HUES48 (cell line): ENCODE measurements around the gene RAD51B.

Experiments
- H3K27ac ChIP-seq: one replicate; pipeline ENCODE4 v1.7.0; 2013; ENCODE audit warnings: low read depth, low read length, inconsistent platforms
- H3K27me3 ChIP-seq: 2 replicates; pipeline ENCODE4 v1.6.1; 2013; ENCODE audit warnings: mild to moderate bottlenecking, low read length; ENCODE audit not compliant: control insufficient read depth, insufficient read depth
- H3K36me3 ChIP-seq: 2 replicates; pipeline ENCODE4 v1.6.1; 2013; ENCODE audit warnings: low read length; ENCODE audit not compliant: control insufficient read depth, insufficient read depth
- H3K4me1 ChIP-seq: 2 replicates; pipeline ENCODE4 v1.6.1; 2013; ENCODE audit warnings: mild to moderate bottlenecking, low read length; ENCODE audit not compliant: control insufficient read depth, insufficient read depth
- H3K4me3 ChIP-seq: 2 replicates; pipeline ENCODE4 v1.5.1; 2013; ENCODE audit warnings: mild to moderate bottlenecking, low read depth, low read length
- H3K9ac ChIP-seq: 2 replicates; pipeline ENCODE4 v1.6.1; 2013; ENCODE audit warnings: mild to moderate bottlenecking, low read depth, low read length, moderate library complexity
- H3K9me3 ChIP-seq: 2 replicates; pipeline ENCODE4 v1.6.1; 2013; ENCODE audit warnings: low read length; ENCODE audit not compliant: control insufficient read depth, insufficient read depth

RAD51B gene

DNA sequence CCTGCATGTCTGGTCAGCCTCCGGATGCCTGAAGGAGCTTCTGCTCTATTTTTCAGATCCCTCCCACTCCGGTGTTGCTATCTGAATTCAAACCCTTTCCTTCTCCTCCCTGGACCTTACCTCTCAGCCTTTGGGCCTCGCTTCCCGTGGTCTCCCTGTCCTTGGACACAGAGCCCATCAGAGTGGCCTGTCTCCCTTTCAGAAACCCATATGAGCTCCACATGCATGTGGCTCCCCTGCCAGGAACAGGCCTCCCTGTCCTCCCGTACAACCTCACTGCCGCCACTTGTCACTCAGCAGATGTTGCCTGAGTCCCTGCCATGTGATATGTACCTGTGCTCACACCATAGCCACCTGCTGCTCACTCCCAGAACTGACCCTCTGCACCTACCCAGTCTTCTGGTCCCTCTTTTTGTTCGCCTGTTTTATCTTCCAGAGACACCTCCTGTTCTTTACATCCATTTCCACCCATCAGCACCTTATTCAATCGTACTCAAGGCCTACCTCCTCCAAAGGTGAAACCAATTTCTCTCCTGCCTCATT lies 790.7 kb downstream of the RAD51B start:
- no peaks in the 10 kb centered on the region for H3K27me3 ChIP-seq
- no peak overlapping the region for H3K9ac ChIP-seq
- no peak overlapping the region for H3K4me3 ChIP-seq
- no peaks in the 10 kb centered on the region for H3K9me3 ChIP-seq
- peaks cover 15% of the 10 kb centered on the region for H3K4me1 ChIP-seq
- no peaks in the 10 kb centered on the region for H3K36me3 ChIP-seq
- H3K27ac ChIP-seq: no peak overlapping the region

DNA sequence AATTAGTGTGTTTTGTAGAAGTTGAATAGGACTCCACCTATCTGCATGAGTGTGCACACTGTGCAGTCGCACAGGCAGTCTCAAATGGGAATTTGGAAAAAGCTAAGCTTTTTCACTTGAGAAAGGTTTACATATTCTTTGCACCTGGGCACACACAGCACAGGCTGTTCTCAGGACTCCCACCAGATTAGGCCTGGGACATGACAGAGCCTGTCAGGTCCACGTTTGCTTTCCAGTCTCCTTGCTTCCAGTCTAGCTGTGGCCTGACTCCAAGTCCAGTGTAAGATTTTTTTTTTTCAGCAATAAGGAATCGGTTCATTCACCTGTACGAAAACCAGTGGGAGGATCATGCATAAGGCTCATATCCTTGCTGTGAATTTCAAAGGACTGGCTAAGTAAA lies 792.0 kb downstream of the RAD51B start:
- peaks cover 15% of the 10 kb centered on the region for H3K4me1 ChIP-seq
- no peak overlapping the region for H3K9ac ChIP-seq
- H3K27ac ChIP-seq: no peak overlapping the region
- no peaks in the 10 kb centered on the region for H3K36me3 ChIP-seq
- H3K27me3 ChIP-seq: no peaks in the 10 kb centered on the region
- peaks cover 9% of the 10 kb centered on the region for H3K9me3 ChIP-seq
- no peak overlapping the region for H3K4me3 ChIP-seq

DNA sequence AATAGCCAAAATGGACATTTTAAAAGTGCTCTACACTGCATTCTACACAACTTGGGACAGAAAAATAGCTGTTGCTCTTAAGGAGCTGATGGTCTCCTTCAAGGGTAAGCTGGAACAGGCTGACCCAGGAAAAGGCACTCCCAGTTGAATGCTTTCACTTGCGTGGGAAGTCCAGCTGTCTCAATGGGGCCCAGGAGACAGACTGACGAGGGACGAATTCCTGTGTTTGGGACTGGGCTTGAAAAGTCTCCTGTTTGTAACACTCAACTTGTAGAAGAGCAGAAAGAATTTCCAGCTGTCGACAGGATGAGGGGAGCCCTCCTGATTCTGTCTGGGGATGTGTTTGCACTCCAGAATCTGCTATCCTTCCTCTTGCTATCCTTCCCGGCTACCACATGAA lies 792.5 kb downstream of the RAD51B start:
- no peaks in the 10 kb centered on the region for H3K27me3 ChIP-seq
- no peaks in the 10 kb centered on the region for H3K36me3 ChIP-seq
- peaks cover 13% of the 10 kb centered on the region for H3K9me3 ChIP-seq
- H3K27ac ChIP-seq: no peak overlapping the region
- no peak overlapping the region for H3K9ac ChIP-seq
- no peak overlapping the region for H3K4me3 ChIP-seq
- H3K4me1 ChIP-seq: peaks cover 11% of the 10 kb centered on the region

DNA sequence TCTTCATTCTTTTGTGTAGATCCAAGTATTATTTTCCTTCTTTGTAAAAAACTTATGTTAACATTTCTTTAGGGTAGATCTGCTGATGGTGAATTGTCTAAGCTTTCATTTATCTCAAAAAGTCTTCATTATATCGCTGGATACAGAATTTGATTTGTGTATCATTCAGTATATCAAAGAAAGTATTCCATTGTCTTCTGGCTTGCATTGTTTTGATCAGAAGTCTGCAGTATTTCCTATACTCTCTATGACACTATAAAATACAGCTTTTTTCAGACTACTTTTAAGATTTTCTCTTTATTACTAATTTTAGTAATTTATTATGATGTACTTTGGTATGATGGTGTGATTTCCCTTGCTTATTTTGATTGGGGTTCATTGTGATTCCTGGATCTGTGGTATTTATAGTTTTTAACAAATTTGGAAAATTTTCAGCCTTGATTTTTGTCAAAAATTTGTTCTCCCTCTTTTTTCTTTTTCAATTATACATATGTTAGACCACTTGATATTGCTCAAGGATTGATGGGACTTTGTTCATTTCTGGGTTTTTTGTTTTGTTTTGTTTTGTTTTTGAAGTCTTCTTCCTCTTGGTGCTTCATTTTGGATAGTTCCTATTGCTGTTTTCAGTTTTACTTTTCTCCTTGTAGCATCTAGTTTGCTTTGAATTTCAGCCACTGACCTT lies 796.8 kb downstream of the RAD51B start:
- no peak overlapping the region for H3K4me3 ChIP-seq
- peaks cover 22% of the 10 kb centered on the region for H3K9me3 ChIP-seq

DNA sequence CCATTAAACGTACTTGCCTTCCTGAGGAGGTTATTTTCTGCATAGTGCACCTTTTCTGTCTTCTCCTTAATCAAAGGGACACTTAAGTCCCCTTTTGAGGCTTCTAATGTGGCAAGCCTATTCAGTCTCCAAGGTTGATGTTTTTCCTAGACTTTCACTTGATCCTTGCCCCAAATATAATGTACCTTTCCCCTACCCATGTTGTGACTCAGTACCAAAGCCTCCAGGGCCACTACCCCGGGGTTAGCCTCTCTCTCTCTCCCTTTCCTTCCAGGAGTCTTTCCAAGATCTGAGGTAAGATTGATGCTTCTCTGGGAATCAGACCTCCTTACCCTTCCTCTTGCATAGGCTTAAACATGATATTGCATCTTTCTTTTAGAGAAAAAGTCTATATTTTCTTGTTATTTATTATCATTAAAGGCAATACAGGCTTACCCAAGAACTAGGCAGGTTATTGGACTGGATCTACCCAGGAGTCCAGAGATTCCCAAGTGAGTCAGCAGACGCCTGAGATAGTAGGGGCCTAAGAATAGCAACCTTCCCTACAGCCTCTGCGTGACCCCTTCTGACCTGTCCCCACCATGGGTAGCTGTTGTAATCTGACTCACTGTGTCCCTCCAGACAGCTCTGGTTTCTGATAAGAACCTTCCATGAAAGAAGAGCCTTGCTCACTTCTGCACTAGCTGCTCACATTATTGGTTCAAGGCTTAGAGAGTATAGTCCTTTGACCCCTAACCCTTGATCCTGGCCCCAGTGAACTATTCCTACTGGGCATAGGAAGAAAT lies 800.4 kb downstream of the RAD51B start:
- Histone ChIP-seq H3K36me3 (no peaks in the 10 kb centered on the region), H3K4me3 (no peak overlapping the region), H3K9me3 (peaks cover 22% of the 10 kb centered on the region), H3K4me1 (no peaks in the 10 kb centered on the region), H3K9ac (no peak overlapping the region), H3K27me3 (no peaks in the 10 kb centered on the region), H3K27ac (peak overlapping the region; percentile 49)

More for the DNA sequence above, 796.8 kb downstream of the RAD51B start:
- H3K36me3 ChIP-seq: no peaks in the 10 kb centered on the region
- H3K27me3 ChIP-seq: no peaks in the 10 kb centered on the region
- H3K27ac ChIP-seq: no peak overlapping the region
- H3K9ac ChIP-seq: no peak overlapping the region
- H3K4me1 ChIP-seq: no peaks in the 10 kb centered on the region

DNA sequence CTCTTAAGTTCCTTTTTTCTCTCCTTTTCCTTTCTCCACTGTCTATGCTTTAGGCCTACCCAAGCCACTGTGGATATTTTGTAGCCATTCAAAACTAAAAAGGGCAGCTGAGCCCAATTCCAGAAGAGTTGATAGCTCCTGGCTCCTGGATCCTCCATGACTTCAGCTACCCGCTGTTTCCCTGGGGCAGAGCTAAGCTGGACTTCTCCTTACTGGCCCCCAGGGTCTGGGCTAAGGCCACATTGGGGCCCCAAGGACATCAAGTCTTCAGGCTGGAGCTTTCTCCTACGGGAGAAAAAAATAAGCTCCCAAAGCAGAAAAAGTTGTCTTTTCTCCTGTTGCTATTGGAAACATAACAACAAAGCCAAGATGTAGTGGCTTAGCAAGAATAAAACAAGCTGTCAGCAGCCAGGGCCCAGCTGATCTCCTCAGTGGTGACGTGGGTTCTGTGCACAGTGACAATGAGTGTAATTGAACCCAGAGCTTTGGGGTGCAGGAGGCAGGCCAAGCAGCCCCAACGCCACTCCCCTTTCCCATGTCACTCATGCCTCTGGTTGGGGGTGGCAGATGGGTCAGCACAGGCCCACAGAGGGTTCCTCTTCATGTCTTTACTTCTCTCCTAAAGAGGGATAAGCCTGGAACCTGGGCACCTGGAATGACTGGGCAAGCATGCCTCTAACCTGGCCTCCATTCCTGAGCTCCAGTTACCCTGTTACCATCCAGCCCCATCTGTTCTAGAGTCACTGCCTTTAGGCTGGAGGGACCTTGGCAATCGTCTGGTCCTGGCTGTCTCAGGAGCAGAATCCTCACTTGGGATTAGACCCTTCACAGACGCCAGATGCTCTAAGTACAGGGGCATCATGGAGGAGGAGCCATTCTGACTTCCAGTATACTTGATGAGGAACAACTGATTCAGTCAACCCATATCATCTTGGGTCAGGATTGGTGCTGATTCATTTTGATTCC lies 802.1 kb downstream of the RAD51B start:
- Histone ChIP-seq H3K27ac (no peak overlapping the region), H3K9ac (no peak overlapping the region)

DNA sequence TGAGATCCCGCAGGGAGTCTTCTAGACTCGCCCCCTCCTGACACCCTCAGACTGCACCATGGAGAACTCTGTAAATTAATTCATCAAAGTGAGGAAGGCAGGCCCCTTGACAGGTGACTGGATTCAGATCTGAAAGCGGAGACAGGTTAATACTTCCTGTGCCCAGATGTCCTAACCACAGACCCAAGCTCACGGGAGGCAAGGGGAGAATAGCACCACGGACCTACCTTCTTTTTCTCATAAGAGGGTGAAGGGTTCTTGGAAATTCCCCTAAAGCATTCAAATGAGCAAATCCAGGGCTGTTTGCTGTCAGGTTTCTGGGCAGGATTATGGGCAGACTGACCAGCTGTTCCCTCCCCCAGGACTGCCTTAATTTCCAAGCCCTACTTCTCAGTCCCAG lies 803.3 kb downstream of the RAD51B start:
- Histone ChIP-seq H3K27me3 (no peaks in the 10 kb centered on the region; the same call in 1 of the 2 replicates), H3K9ac (no peak overlapping the region), H3K4me1 (no peaks in the 10 kb centered on the region), H3K4me3 (no peak overlapping the region), H3K27ac (no peak overlapping the region), H3K9me3 (0 out of 2 replicates have a peak, but pooled peaks cover 4% of the 10 kb centered on the region), H3K36me3 (no peaks in the 10 kb centered on the region)

More for the DNA sequence above, 802.1 kb downstream of the RAD51B start:
- Histone ChIP-seq H3K36me3 (no peaks in the 10 kb centered on the region), H3K27me3 (no peaks in the 10 kb centered on the region), H3K9me3 (peaks cover 12% of the 10 kb centered on the region), H3K4me1 (no peaks in the 10 kb centered on the region), H3K4me3 (no peak overlapping the region)

DNA sequence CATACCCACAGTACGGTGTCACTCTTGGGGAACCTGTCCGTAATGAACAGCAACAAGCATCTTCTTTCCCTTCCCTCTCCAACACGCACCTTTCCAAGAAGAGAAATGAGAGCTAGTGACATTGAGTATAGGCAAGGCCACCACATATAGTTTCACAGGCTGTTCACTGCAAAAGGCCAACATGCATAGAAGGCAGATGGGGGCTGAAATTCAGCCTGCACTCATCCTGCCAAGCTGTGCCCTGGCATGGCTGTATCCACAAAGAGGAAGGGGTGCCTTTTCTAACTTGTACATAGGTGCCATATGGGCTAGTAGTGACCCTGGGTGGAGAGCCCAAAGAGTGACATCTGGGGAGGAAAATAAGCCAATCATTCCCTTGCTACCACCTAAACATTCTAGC lies 803.7 kb downstream of the RAD51B start:
- Histone ChIP-seq H3K4me3 (no peak overlapping the region), H3K9me3 (no peaks in the 10 kb centered on the region), H3K27ac (no peak overlapping the region), H3K27me3 (no peaks in the 10 kb centered on the region; the same call in 1 of the 2 replicates), H3K9ac (no peak overlapping the region), H3K36me3 (no peaks in the 10 kb centered on the region), H3K4me1 (peaks cover 2% of the 10 kb centered on the region; the same call in 1 of the 2 replicates)

DNA sequence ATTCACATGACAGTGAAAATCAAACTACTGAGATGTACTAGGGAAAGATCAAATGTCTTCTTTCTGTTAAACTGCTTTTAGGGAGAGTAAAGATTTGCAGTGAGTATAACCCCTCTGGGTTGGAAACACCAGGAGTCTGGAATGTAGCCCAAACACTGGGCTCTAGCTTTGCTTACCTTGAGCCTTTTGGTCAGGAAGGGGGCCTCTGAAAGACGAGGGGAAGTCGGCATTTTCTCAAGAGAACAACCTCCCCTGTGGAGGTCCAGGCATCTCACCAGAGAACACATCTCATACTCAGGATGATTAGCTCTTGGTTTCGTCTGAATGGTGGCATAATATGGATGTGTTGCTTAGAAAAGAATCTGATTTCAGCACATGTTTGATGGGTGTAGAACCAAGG lies 804.2 kb downstream of the RAD51B start:
- Histone ChIP-seq H3K27ac (no peak overlapping the region), H3K4me3 (no peak overlapping the region), H3K4me1 (peaks cover 6% of the 10 kb centered on the region), H3K27me3 (no peaks in the 10 kb centered on the region; the same call in 1 of the 2 replicates), H3K9me3 (no peaks in the 10 kb centered on the region), H3K36me3 (no peaks in the 10 kb centered on the region), H3K9ac (no peak overlapping the region)

DNA sequence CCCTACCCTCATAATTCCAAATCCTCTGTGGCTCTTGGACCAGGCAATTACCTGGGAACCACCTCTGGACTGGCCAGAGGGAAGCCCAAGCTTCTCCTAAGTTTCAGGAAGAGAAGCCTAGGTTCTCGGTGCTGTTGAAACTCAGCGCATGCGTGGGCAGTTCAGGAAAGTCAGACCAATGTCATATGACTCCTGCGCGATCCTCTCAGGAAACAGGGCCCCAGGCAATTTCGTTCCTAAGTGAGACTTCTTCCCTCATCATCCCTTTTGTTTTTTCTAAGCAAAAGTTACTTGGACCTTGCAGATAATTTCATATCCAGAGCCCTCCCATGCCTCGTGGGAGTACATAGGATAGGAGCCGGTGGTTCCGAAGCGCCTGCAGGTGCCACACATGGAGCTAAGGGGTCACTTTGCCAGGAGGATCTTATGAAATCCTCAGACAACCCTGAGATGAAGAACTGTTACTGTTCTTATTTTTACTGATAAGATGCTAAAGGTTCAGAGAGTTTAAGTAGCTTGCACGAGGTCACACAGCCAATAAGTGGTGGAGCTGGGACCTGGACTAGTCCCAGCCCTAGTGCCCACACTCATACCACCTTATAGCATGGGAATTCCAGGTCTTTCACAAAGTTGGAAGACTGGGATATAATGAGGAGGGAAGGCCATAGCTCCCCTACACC lies 805.1 kb downstream of the RAD51B start:
- Histone ChIP-seq H3K4me1 (peaks cover 14% of the 10 kb centered on the region), H3K9ac (no peak overlapping the region), H3K4me3 (no peak overlapping the region), H3K9me3 (no peaks in the 10 kb centered on the region), H3K27me3 (no peaks in the 10 kb centered on the region; the same call in 1 of the 2 replicates), H3K36me3 (no peaks in the 10 kb centered on the region), H3K27ac (no peak overlapping the region)
